PC-9 (cell line): Measurements from ENCODE around the gene HOMEZ. TPM values are rescaled to one million over a fixed set of nuclear protein-coding genes. Genes with fewer than 3 reads are reported as not detected.
"Not testable (repeated sequence)": the region's sequence is repeated elsewhere in the genome, so short reads cannot be mapped to it uniquely, and the experiment has no call there.

Experiments
- BruUV-seq: library from RNA; stranded (reverse); fragments of 400-500 nt; replicated peaks from 2 replicates; lab custom pipeline; 2021; lab: Mats Ljungman, UMichigan
- CTCF ChIA-PET: fragments of 300-600 bp; sonication (Branson Sonifier 250); formaldehyde crosslinking; loops from one replicate; lab custom pipeline; 2022; ENCODE audit warnings: antibody characterized with exemption; lab: Charles Lee
- POLR2A ChIA-PET: fragments of 300-600 bp; sonication (Branson Sonifier 250); formaldehyde crosslinking; loops from one replicate; lab custom pipeline; 2022; ENCODE audit warnings: antibody characterized with exemption; ENCODE audit not compliant: unreplicated experiment; lab: Charles Lee
- DNase-seq, 2 experiments: peaks; one replicate each; pipeline versions ENCODE4 v3.0.0 to v3.0.0-alpha.2; 2015 to 2022; ENCODE audit warnings: mixed read lengths in 1 of 2
- H2AFZ ChIP-seq: fragments of 200-600 bp; sonication (generic); 2 replicates; pipeline ENCODE4 v1.8.1; 2017; ENCODE audit warnings: antibody characterized with exemption
- H3F3A ChIP-seq: fragments of 200-600 bp; sonication (generic); 2 replicates; pipeline ENCODE4 v1.8.1; 2017; ENCODE audit warnings: antibody characterized with exemption, mild to moderate bottlenecking, low read depth; ENCODE audit not compliant: insufficient read depth
- H3K27ac ChIP-seq: fragments of 200-600 bp; sonication (generic); 2 replicates; pipeline ENCODE4 v1.6.1; 2016; ENCODE audit warnings: mixed run types
- H3K27me3 ChIP-seq: fragments of 200-600 bp; sonication (generic); 2 replicates; pipeline ENCODE4 v1.6.1; 2016; ENCODE audit warnings: low read depth, mixed run types; ENCODE audit not compliant: insufficient read depth
- H3K36me3 ChIP-seq: fragments of 200-600 bp; sonication (generic); 2 replicates; pipeline ENCODE4 v1.6.1; 2016; ENCODE audit warnings: low read depth, mixed run types
- H3K4me1 ChIP-seq: fragments of 200-600 bp; sonication (generic); replicated peaks from 2 replicates; pipeline ENCODE4 v1.6.1; 2016; ENCODE audit warnings: mixed run types; ENCODE audit not compliant: insufficient read depth
- H3K4me2 ChIP-seq: fragments of 200-600 bp; sonication (generic); 2 replicates; pipeline ENCODE4 v1.6.1; 2017; ENCODE audit warnings: mixed run types
- H3K4me3 ChIP-seq: fragments of 200-600 bp; sonication (generic); 2 replicates; pipeline ENCODE4 v1.6.1; 2016; ENCODE audit warnings: mixed run types
- H3K79me2 ChIP-seq: fragments of 200-600 bp; sonication (generic); 2 replicates; pipeline ENCODE4 v1.6.1; 2017; ENCODE audit warnings: low read depth, mixed run types
- H3K9me2 ChIP-seq: fragments of 200-600 bp; sonication (generic); 2 replicates; pipeline ENCODE4 v1.8.1; 2017; ENCODE audit warnings: mild to moderate bottlenecking; ENCODE audit not compliant: insufficient read depth
- H3K9me3 ChIP-seq: fragments of 200-600 bp; sonication (generic); 2 replicates; pipeline ENCODE4 v1.8.1; 2016; ENCODE audit warnings: low read depth; ENCODE audit not compliant: insufficient read depth
- H4K20me1 ChIP-seq: fragments of 200-600 bp; sonication (generic); 2 replicates; pipeline ENCODE4 v1.8.1; 2017; ENCODE audit not compliant: insufficient read depth
- EZH2 ChIP-seq: fragments of 200-600 bp; sonication (generic); IDR thresholded peaks from 2 replicates; pipeline ENCODE4 v1.8.0; 2017; ENCODE audit warnings: antibody characterized with exemption, low read depth
- intact Hi-C: fragments of 100-400 bp; cut with micrococcal nuclease; formaldehyde crosslinking; loops from one replicate; pipeline ENCODE4 v1.10.0; 2022; ENCODE audit not compliant: unreplicated experiment
- total RNA-seq: library from RNA; stranded (reverse); gene quantifications from 2 replicates; pipeline ENCODE4 v1.2.3, GENCODE V29; 2021
- TF ChIP-seq, protein P1 (sequence below): fragments of 200-600 bp; sonication (generic); conservative IDR thresholded peaks from 2 replicates; pipeline ENCODE4 v1.6.1; 2017; ENCODE audit warnings: mixed run types, antibody characterized with exemption, mild to moderate bottlenecking, moderate library complexity

The HOMEZ gene
- total RNA-seq, 1 experiment from 2014 or later = 14.0 TPM

- no peaks in the 10 kb centered on the region for H3K9me3 ChIP-seq
- no peak for TF ChIP-seq EZH2
- TF ChIP-seq, protein P1, sequence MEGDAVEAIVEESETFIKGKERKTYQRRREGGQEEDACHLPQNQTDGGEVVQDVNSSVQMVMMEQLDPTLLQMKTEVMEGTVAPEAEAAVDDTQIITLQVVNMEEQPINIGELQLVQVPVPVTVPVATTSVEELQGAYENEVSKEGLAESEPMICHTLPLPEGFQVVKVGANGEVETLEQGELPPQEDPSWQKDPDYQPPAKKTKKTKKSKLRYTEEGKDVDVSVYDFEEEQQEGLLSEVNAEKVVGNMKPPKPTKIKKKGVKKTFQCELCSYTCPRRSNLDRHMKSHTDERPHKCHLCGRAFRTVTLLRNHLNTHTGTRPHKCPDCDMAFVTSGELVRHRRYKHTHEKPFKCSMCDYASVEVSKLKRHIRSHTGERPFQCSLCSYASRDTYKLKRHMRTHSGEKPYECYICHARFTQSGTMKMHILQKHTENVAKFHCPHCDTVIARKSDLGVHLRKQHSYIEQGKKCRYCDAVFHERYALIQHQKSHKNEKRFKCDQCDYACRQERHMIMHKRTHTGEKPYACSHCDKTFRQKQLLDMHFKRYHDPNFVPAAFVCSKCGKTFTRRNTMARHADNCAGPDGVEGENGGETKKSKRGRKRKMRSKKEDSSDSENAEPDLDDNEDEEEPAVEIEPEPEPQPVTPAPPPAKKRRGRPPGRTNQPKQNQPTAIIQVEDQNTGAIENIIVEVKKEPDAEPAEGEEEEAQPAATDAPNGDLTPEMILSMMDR = no peak
- H3K4me1 ChIP-seq = 0 out of 2 replicates have a peak, but pooled peaks cover 5% of the 10 kb centered on the region
- H3K27ac ChIP-seq = no peak overlapping the region
- H3F3A ChIP-seq = no peaks in the 10 kb centered on the region
- no peaks in the 10 kb centered on the region for H3K9me2 ChIP-seq
- no peak overlapping the region for H3K4me2 ChIP-seq
- ChIA-PET CTCF (interaction anchor here (0.7 kb wide), 1 partner anchor 174 kb away, joined by 3 read pairs; no protein-coding TSS in a partner anchor), POLR2A (no interaction called here)
- no peaks in the 10 kb centered on the region for H3K27me3 ChIP-seq
- no peaks in the 10 kb centered on the region for H3K36me3 ChIP-seq
- no TSS peak for BruUV-seq
- intact Hi-C loops = no loop called here
- H2AFZ ChIP-seq = no peak overlapping the region
- H3K79me2 ChIP-seq = peaks cover 19% of the 10 kb centered on the region
- DNase-seq = no peak
- H4K20me1 ChIP-seq = no peaks in the 10 kb centered on the region
- H3K4me3 ChIP-seq = no peak overlapping the region
Measured at GRCh38 chr14:23281247-23281646, 4.7 kb downstream of the HOMEZ start.

GRCh38 chr14:23277928-23278327 is 8.0 kb downstream of the HOMEZ start:
- BruUV-seq, DNase-seq, H3K79me2 ChIP-seq, H3K4me2 ChIP-seq, intact Hi-C loops, H3K9me3 ChIP-seq, H3K36me3 ChIP-seq, H3K4me3 ChIP-seq, H4K20me1 ChIP-seq, H3F3A ChIP-seq, H2AFZ ChIP-seq, H3K27me3 ChIP-seq, H3K9me2 ChIP-seq, H3K27ac ChIP-seq, CTCF ChIA-PET, H3K4me1 ChIP-seq: not testable (repeated sequence)
- POLR2A ChIA-PET = interaction anchor here (0.5 kb wide), 1 partner anchor 28 kb away, joined by 3 read pairs; no protein-coding TSS in a partner anchor

DNA sequence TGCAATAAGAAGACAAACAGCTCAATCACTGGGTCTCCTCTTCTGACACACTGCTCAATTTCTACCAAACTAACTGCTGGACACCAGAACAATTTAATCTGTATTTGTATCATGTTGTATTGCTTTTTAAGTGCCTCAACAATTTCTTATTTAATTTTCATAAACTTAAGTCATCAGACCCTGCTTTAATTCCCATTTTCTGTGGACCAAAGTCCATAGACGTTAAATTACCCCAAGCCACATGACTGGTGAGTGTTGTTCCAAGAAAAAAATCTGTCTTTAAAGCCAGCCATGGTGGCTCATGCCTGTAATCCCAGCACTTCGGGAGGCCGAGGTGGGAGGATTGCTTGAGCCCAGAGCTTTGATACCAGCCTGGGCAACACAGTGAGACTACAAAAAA is 8.7 kb downstream of the HOMEZ start:
- Histone ChIP-seq H4K20me1 (no peaks in the 10 kb centered on the region), H3K79me2 (no peaks in the 10 kb centered on the region), H3K4me1 (no peaks in the 10 kb centered on the region), H3K27me3 (no peaks in the 10 kb centered on the region), H3K4me2 (no peak overlapping the region), H2AFZ (no peak overlapping the region), H3K9me2 (no peaks in the 10 kb centered on the region), H3K9me3 (no peaks in the 10 kb centered on the region), H3F3A (no peaks in the 10 kb centered on the region), H3K4me3 (no peak overlapping the region), H3K27ac (no peak overlapping the region), H3K36me3 (no peaks in the 10 kb centered on the region)
- POLR2A ChIA-PET = interaction anchor here (0.9 kb wide), 1 partner anchor 231 kb away, joined by 3 read pairs; no protein-coding TSS in a partner anchor
- DNase-seq = no peak
- TF ChIP-seq EZH2 = no peak
- TF ChIP-seq, protein P1 = no peak
- BruUV-seq = no TSS peak
- intact Hi-C loops = no loop called here
- CTCF ChIA-PET = no interaction called here

- Histone ChIP-seq H4K20me1 (no peaks in the 10 kb centered on the region), H3K36me3 (no peaks in the 10 kb centered on the region), H3K27me3 (no peaks in the 10 kb centered on the region), H3K79me2 (no peaks in the 10 kb centered on the region), H3F3A (no peaks in the 10 kb centered on the region), H3K9me2 (no peaks in the 10 kb centered on the region), H3K27ac (no peak overlapping the region), H3K4me3 (no peak overlapping the region), H3K4me1 (no peaks in the 10 kb centered on the region), H2AFZ (no peak overlapping the region), H3K9me3 (no peaks in the 10 kb centered on the region), H3K4me2 (no peak overlapping the region)
- TF ChIP-seq, protein P1 = no peak
- TF ChIP-seq EZH2 = no peak
- intact Hi-C loops = no loop called here
- ChIA-PET POLR2A (no interaction called here), CTCF (no interaction called here)
- BruUV-seq = no TSS peak
- no peak for DNase-seq
Measured at GRCh38 chr14:23275412-23275811, 10.5 kb downstream of the HOMEZ start.
